ENCODE results near the gene TNS3. TPM values are rescaled to one million over a fixed set of nuclear protein-coding genes. Genes with fewer than 3 reads are reported as not detected.

TNS3 gene
- total RNA-seq, 1 donor from 2014 or later = 42.4 TPM

DNA sequence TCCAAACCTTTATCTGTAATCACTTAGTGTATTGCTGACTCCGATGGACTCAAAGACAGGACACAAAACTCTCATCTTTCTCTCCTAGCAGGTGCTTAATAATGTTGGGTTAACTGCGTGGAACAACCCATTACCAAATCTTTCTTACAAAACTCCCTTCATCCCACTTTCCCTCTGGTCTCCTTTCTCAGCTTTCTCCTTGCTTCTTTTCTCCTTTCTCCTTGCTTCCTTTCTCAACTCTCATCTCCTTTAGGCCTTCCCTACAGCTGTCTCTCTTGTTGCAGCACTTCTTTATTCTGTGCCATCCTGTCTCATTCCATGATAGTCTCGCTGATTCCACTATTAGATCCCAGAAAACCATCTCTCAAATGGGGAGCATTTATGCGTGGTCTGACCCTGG lies 67.5 kb downstream of the TNS3 start:
- intact Hi-C loops (cut with micrococcal nuclease) = no loop called here

DNA sequence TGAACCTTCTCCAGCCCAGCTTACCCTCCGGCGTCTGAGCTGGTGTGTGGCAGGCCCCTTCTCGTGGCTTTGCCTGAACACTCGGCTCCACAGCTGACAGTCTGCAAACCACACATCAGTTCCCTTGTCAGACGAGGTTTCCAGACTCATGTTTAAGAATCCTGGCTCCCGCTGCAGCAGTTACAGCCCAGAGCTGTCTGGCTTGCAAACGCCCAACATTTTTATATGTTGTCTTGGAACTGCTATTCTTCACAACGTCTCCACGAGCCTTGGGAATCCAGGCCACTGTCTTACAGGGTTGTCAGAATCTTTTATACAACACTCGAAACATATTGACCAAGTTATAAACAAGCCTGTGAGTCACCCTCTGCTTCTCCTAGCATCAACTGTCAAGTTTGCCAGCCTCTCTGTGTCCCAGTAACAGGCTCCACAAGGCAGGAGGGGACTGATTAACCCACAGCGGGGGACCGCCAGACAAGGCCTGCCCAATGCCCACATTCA lies 68.1 kb downstream of the TNS3 start:
- intact Hi-C loops (cut with micrococcal nuclease) = no loop called here
- no peak for DNase-seq
- peak; percentile 72 for ATAC-seq

More for the DNA sequence above, 67.5 kb downstream of the TNS3 start:
- DNase-seq (no peak), ATAC-seq (no peak)

DNA sequence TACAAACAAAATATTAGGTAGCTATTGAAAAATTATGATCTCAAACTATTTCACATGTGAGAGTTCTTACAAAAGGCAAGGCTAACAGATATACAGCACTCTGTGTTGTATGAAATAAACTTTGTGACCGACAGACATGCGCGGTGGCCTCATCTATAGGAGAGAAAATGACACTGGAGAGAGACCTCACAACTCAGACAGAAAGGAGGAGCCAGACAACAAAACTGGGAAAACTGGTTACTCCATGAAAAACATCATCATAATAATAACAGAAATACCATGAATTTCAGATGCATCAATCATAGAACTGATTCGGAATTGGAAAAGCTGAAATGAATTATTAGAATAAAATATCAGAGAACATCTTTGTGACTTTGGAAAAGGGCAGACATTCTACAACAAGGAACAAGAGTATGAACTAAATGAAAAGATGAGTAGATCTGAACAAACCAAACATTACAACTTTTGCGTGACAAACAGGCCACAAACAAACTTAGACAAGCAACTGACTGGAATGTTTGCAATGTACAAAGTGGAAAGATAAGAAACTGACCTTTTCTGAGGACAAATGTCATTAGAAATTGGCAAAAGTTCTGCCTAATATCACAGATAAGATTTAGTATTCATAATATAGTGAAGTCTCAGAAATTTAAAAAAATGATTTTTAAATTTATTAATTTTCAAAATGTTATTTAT lies 69.3 kb downstream of the TNS3 start:
- intact Hi-C loops (cut with micrococcal nuclease) = no loop called here
- ATAC-seq (no peak), DNase-seq (no peak)

DNA sequence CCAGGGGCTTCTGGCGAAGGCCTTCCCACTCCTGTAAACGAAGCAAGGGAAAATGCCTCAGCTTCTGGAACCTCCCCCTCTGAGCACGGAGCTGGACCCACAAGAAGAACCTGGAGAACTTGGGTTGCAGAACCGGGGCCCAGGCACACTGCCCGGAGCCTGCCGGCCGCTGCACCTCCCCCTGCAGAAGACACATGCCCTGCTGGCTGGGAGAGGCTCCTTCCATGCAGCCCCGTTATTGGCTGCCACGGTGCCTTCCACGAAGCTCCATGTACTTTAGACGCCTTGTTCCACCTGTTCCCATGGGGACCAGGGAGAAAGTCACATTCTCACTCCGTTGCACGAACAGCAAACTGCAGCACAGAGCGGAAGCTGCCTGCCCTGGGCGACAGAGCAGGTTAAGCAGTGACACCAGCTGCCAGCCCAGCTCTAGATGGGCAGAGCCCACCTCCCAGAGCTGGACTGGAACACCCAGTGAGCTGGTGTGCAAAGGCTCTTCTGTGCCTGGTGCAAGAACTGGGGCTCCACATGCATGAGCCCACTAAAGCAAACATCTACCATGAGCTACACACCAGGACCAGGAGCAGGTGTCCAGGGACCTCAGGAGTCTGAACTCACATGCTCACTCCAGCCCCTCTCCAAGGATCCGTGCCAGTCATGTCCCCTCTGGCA lies 70.1 kb downstream of the TNS3 start:
- intact Hi-C loops (cut with micrococcal nuclease) = no loop called here
- ATAC-seq (no peak), DNase-seq (no peak)

DNA sequence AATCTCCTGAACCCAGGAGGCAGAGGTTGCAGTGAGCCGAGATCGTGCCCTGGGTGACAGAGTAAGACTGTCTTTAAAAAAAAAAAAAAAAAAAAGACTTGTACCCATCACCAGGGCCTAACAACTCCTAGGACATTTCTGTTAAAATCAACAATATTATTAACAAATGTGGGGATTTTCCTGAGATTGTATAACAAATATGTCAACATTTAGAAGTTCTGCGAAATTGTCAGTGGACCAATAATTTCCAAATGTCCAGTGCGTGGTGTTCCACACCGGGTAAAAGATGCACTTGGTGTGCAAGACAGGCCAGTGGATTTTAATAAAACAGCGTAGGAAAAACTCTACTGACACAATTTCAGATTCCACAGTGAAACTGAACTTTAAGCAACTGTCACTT lies 71.1 kb downstream of the TNS3 start:
- DNase-seq (no peak), ATAC-seq (no peak)
- intact Hi-C loops (cut with micrococcal nuclease) = no loop called here

DNA sequence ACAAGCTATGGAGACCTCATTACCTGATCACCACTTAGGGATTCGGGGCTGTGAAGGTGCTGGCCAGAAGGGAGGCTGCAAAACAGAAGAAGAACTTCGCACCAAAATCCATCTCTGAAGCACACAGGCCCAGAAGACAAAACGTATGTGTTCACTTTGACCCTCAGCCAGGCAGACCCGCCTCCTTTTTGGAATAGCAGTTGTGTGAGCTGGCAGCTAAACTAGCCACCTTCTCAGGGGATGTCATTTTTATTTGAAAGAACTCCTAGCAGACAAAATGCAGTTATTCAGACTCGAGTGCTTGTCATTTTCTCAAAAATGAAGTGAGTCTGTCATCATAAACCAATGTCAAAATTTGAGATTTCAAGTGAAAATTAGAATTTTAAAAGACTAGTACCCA lies 71.7 kb downstream of the TNS3 start:
- ATAC-seq (no peak), DNase-seq (no peak)
- intact Hi-C loops (cut with micrococcal nuclease) = no loop called here

DNA sequence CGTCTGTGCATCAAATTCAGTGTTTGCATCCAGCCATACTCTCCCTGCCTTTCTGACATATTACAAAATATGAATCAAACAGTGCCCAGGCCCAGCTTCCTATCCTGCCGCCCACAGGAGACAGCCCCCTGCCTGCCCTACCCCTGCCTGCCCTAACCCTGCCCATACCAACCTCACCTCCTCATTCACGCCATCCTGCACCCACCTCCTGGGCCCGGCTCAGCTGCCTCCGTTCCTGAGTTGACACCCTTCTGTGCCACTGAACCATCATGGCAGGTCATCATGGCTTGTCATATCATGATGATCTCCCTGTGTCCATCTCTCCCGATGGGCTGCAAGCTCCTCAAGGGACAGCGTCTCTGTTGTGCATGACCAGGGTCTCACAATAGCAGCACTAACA lies 72.3 kb downstream of the TNS3 start:
- DNase-seq (no peak), ATAC-seq (no peak)
- intact Hi-C loops (cut with micrococcal nuclease) = no loop called here

DNA sequence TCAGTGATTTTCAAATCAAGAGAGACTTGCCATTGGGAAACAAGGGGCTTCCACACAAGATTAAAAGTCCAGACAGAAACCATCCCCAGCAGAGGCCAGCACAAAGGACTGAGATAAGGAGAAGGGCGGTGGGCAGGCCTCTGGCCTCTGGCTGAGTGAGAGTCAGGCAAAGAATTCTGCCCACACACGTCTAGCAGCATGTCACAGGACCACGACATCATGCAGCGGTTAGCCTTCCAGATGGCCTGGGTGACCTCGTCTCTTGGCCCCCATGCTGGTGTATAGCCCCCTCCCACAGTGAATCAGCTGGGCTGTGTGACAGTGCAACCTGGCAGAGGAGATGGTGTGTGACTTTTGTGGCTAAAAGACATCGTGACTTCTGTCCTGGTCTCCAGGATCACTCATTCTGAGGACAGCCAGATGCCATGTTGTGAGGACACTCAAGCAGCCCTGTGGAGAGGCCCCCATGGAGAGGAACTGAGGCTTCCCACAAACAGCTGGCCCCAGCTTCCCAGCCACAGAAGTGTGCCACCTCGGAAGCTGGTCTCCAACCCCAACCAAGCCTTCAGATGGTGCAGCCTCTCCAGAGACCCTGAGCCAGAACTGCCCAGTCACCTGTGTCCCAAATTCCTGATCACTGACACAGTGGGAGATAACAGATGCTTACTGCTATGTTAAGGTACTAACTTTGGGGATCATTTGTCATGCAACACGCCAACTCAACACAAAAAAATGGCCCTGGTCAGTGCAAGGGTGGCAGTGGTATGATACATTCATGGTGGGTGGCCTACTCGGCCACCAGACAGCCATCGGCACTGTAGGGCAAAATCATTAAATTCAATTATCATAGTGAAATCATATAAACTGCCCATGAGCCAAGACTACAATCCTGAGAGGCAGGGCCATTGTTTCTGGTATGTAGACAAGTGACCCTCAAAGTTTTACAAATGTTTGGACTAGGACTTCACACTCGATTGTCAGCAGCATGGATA lies 73.2 kb downstream of the TNS3 start:
- ATAC-seq (no peak), DNase-seq (no peak)
- intact Hi-C loops (cut with micrococcal nuclease) = no loop called here

DNA sequence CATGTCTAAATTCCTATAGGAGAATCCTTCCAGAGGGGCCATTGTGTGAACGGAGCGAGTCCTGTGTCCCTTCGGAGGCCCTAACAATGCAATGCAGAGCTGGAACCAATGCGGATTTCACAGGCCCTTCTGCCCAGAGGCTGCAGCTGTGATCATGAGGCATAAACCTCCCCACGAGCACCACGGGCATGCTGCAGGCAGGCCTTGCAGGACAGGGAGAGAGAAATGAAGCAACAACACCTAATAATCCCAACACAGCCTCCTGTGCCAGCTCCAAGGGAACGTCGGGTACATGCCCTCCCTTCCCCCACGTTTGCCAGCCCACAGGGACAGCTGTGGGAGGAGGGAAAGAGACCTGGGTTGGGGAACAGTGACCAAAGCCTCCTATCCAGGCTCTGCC lies 74.4 kb downstream of the TNS3 start:
- intact Hi-C loops (cut with micrococcal nuclease) = no loop called here
- peak; percentile 51 for ATAC-seq
- no peak for DNase-seq

DNA sequence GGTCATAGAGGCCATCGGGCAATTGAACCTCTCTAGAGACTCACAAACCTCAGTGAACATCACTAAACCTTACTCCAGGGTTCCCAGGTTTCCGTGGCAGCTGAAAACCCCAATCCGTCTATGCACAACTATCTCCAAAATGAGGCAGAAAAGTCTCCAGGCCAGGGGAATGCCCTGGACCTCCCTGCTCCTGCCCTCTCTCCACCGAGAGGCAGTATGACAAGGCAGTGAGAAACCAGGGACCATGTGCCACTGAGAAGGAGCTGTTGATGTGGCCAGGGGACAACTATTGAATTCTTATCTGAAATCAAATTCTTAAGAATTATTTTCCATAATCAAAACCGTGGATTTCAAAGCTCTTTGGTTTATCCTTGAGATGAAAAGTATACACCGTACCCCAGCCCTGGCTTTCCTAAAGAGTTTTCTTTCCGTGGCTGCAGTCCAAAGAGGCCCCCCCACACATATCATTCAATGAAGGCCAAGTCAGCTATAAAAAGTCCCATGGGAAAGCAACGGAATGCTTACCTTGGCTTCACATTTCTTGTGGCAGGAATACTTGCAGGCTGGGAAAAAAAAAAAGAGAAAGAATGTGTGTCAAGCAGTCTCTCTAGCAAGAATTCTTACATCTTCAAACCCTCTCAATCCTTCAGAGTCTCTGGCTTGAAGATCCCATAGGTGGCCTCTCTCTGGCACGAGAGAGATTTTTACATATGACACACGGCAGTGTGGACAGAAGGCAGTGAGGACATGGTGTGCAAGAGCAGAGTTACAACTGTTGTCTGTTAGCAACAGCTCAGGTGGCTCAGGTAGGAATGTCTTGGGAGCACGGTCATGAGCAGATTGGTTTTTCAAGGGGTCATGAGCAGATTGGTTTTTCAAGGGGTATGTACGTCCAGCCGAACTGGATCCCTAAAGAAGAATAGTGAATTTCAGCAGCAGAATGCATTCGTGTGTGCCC lies 75.2 kb downstream of the TNS3 start:
- ATAC-seq = peak; percentile 16
- intact Hi-C loops (cut with micrococcal nuclease) = no loop called here
- no peak for DNase-seq

DNA sequence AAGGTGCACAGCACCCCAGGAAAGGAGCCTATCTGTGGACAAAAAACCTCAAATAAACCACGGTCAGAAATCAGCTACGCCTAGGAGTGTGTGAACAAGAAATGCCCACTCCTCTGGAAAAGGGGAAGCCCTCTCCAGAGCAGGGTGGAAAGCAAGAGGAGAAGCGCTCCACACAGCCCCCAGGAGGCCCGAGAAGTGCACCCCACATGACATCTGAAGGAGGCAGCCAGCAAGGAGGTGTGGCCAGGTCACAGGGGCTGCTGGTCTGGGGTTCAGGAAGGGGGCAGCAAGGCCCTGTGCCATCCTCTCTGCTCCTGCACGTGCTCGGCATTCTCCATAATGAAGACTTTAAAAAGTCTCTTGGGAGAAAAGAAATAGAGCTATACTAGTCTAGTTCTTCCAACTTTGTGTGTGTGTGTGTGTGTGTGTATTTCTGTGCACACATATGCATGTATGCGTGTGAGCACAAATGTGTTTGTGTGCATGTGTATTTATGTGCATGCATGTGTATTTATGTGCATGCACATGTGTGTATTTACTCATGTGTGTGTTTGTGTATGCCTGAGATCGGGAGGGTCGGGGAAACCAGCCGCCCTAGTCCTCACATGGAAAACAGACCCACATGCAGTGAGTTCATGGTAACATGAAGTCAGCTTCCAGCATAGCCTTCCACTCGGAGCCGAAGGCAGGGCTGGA lies 76.5 kb downstream of the TNS3 start:
- ATAC-seq (no peak), DNase-seq (no peak)

DNA sequence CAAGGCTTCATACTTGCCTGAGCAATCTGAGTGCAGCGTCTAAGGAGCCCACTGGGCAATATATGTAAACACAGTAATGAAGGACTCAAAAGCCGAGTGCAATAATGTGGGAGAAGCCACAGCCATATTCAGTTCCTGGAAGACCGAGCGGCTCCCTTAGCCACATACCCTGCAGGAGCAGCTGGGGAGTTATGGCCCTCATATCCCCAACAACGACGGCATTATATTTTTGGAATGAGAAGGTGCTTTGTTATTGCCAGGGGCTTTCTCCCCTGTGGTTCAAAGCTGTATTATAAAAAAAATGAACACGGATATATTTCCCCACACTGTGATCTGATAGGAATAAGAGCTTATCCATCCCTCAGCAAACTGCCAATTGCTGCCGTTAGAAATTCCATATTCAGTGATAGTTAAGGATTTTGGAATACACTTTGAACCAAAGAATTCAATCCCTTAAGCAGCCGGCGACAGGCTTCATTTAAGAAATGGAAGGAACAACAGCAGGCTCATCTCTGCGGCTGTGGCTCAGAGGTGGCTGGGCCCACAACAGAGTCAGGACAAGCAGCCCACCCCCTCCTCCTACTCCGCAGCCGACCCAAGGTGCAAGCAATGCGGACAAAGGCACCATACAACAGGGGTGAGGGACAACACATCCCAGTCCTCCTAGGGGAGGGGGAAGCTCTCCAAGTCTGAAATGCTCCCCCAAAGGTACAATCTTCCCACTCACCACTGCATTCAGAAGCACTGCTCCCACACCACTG lies 77.2 kb downstream of the TNS3 start:
- intact Hi-C loops (cut with micrococcal nuclease) = no loop called here

More for the DNA sequence above, 76.5 kb downstream of the TNS3 start:
- intact Hi-C loops (cut with micrococcal nuclease) = no loop called here

DNA sequence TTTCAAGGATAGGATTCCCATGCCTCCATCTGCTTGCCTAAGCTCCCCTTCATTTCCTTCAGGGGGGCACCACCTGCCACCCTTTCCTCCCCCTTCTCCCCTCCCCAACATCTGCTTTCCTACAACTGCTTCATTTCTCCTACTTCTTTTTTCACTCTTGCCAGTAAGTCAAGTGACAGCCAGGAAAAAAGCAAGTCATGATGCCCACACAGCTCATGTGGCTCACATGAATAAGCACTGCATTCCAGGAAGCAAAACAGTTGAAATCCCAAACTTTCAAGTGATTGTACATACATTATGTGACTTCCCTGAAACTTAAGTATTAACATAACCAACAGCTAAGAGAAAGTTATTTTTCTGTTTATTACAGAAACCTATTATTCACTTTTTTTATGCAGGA lies 78.6 kb downstream of the TNS3 start:
- intact Hi-C loops (cut with micrococcal nuclease) = no loop called here
- DNase-seq = no peak
- ATAC-seq = no peak

More for the DNA sequence above, 77.2 kb downstream of the TNS3 start:
- ATAC-seq = no peak
- DNase-seq = no peak

DNA sequence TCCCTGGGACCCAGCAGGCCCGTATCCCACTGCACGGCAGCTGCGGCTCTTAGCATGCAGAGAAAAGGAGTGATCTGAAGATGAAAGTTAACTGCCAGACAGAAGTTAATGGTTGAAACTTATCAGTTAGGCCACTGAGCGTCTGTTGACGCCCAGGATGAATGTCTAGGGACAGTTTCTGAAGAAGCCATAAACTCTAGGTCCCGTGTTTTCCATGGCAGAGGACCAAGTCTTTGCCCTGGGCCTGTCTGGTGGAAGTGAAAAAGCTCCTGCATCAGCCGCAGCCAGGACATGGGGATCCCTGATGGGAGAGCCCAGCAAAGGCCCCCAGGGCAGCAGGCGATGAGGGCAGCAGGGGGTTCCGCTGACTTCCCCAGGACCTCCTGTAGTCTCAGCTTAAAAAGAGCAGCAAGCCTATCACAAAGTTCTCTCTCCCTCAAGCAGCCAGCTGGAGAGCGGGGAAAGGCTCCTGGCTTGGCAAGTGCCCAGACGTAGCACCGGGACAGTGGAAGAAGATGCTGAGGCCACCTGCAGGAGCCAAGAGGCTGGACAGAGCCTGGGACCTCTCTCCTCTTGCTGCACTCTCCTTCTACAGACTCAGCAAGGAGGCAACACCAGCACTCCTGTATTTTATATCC lies 79.6 kb downstream of the TNS3 start:
- no peak for ATAC-seq
- intact Hi-C loops (cut with micrococcal nuclease) = no loop called here
- DNase-seq = no peak

DNA sequence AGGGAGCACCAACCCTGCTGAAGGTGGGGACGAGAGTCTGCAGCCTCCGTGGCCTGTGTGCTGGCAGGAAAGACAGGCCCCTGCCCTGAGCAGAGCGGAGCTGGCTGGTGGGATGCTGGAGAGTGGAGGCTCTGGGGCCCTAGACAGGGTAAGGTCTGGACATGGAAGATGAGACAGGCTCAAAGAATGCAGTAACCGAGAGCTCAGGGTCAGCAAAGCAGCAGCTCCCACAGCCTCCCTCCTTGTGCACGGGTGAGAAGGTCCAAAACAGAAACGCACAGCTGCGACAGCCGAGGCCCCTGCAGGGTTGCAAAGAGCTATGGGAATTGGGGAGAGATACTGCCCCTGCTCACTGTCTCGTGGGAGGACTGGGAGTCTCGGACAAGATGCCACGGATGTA lies 80.5 kb downstream of the TNS3 start:
- intact Hi-C loops (cut with micrococcal nuclease) = no loop called here
- DNase-seq (no peak), ATAC-seq (peak; percentile 23)

DNA sequence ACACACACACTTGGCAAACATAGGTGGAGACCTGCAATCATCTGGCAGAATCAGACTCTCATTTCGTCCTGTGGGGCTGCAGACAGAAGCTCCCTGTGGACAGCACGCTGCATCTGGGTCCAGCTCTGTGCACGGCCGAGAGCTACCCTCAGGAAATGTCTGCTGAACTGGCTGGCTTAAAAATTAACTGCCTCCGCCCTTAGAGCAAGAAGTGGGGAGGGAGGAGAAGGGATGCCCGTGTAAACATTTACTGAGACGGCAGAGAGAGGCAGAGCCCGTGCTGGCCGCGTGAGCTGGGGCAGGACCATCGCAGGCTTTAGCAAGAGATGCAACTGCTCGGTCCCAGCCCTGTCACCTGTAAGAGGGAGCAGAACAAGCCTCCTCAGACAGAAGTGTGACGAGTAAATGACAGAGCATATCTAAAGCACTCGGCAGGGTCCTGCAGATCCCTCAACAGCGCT lies 81.8 kb downstream of the TNS3 start:
- intact Hi-C loops (cut with micrococcal nuclease) = no loop called here
- no peak for ATAC-seq
- DNase-seq = no peak

Measured in left ventricle myocardium superior (tissue), 1 donor.